Retinal pigment epithelial cell (primary cell): ENCODE data around the gene SRSF1.

Source experiments
- DNase-seq: peaks from one replicate; pipeline ENCODE4 v3.0.0-alpha.2; 2010; ENCODE audit warnings: low read depth
- H3K4me3 ChIP-seq: 2 replicates; pipeline ENCODE4 v1.5.1; 2011; ENCODE audit warnings: mild to moderate bottlenecking, low read length, control low read depth, moderate library complexity
- CTCF ChIP-seq: conservative IDR thresholded peaks from 2 replicates; pipeline ENCODE4 v1.5.1; 2011; ENCODE audit warnings: low read depth, low read length, control low read depth, inconsistent platforms

Gene SRSF1

GRCh38 chr17:57971572-57971971 is 35.5 kb downstream of the SRSF1 start:
- TF ChIP-seq CTCF = no peak
- DNase-seq = no peak

GRCh38 chr17:57970710-57971109 is 36.3 kb downstream of the SRSF1 start:
- TF ChIP-seq CTCF = no peak
- no peak overlapping the region for H3K4me3 ChIP-seq

More at GRCh38 chr17:57971572-57971971, 35.5 kb downstream of the SRSF1 start:
- H3K4me3 ChIP-seq = no peak overlapping the region

GRCh38 chr17:57968456-57968855 is 38.6 kb downstream of the SRSF1 start:
- no peak for TF ChIP-seq CTCF

More at GRCh38 chr17:57970710-57971109, 36.3 kb downstream of the SRSF1 start:
- no peak for DNase-seq

GRCh38 chr17:57966875-57967274 is 40.2 kb downstream of the SRSF1 start:
- TF ChIP-seq CTCF = no peak
- H3K4me3 ChIP-seq = no peak overlapping the region
- no peak for DNase-seq

More at GRCh38 chr17:57968456-57968855, 38.6 kb downstream of the SRSF1 start:
- no peak for DNase-seq
- no peak overlapping the region for H3K4me3 ChIP-seq

GRCh38 chr17:57966246-57966645 is 40.8 kb downstream of the SRSF1 start:
- no peak for DNase-seq
- H3K4me3 ChIP-seq = no peak overlapping the region
- TF ChIP-seq CTCF = no peak

GRCh38 chr17:57965521-57966160 is 41.4 kb downstream of the SRSF1 start:
- DNase-seq = no peak
- no peak overlapping the region for H3K4me3 ChIP-seq
- TF ChIP-seq CTCF = no peak

- no peak overlapping the region for H3K4me3 ChIP-seq
- no peak for TF ChIP-seq CTCF
- no peak for DNase-seq
Observed at GRCh38 chr17:57963149-57963511, 43.9 kb downstream of the SRSF1 start.
